ENCODE data around the gene EPHB1.

DNA sequence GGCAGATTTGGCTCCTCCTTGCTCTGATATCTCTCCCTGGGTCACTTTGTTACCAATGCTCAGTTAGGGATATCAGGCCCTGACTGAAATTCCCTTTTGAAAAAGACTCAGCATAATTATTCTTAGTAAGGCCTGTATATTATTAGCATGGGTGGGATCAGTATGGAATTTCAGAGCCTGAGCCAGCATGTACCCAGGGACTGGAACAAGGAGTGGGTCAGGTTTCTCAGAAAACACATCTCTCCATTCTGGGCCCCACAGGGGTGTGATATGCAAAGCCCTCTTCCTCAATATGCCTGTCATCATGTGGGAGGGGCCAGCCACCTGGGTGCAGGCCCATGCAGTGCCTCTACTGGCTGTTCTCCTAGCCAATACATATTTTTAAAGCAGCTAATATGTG, 423.2 kb downstream of the EPHB1 start:
- TF ChIP-seq, protein P1, sequence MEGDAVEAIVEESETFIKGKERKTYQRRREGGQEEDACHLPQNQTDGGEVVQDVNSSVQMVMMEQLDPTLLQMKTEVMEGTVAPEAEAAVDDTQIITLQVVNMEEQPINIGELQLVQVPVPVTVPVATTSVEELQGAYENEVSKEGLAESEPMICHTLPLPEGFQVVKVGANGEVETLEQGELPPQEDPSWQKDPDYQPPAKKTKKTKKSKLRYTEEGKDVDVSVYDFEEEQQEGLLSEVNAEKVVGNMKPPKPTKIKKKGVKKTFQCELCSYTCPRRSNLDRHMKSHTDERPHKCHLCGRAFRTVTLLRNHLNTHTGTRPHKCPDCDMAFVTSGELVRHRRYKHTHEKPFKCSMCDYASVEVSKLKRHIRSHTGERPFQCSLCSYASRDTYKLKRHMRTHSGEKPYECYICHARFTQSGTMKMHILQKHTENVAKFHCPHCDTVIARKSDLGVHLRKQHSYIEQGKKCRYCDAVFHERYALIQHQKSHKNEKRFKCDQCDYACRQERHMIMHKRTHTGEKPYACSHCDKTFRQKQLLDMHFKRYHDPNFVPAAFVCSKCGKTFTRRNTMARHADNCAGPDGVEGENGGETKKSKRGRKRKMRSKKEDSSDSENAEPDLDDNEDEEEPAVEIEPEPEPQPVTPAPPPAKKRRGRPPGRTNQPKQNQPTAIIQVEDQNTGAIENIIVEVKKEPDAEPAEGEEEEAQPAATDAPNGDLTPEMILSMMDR (IDR thresholded peaks at IDR 0.05; ENCODE audit: insufficient read depth, low read length), result no peak
- TF ChIP-seq POLR2AphosphoS5 (IDR thresholded peaks at IDR 0.05; ENCODE audit: low read depth), result no peak
- TF ChIP-seq REST (IDR thresholded peaks at IDR 0.05; ENCODE audit: insufficient replicate concordance, low read depth), result no peak
- TF ChIP-seq GABPA (IDR thresholded peaks at IDR 0.05; ENCODE audit: low read depth), result no peak
- TF ChIP-seq SPI1 (IDR thresholded peaks at IDR 0.05; ENCODE audit: borderline replicate concordance, low read depth), result no peak
